HEK293 (cell line): ENCODE measurements around the gene CAPRIN1.

Experiments
- CTCF ChIP-seq: fragments of 450-650 bp; formaldehyde crosslinking; IDR thresholded peaks from 2 replicates; pipeline ENCODE4 v1.5.1; 2016; ENCODE audit warnings: missing biosample characterization, missing genetic modification characterization
- ZNF776 ChIP-seq: fragments of 450-650 bp; formaldehyde crosslinking; IDR thresholded peaks from 2 replicates; pipeline ENCODE4 v1.5.0; 2017; ENCODE audit warnings: missing biosample characterization, missing genetic modification characterization, borderline replicate concordance

- TF ChIP-seq CTCF (tag by site-specific recombination) (no peak), ZNF776 (tag by site-specific recombination) (no peak)
These were observed 21.1 kb upstream of the CAPRIN1 start for GRCh38 chr11:34030382-34030781.
